SU-DHL-6 (cell line): Measurements from ENCODE around the gene CACNG5.

Source experiments
- H2AFZ ChIP-seq: fragments of 200-600 bp; sonication (generic); 2 replicates; pipeline ENCODE4 v1.6.1; 2014; ENCODE audit warnings: low read depth, mild to moderate bottlenecking, moderate library complexity, mixed read lengths, antibody characterized with exemption, low read length; ENCODE audit not compliant: severe bottlenecking
- H3F3A ChIP-seq: fragments of 200-600 bp; shearing (Covaris generic); 2 replicates; pipeline ENCODE4 v1.6.0; 2016; ENCODE audit warnings: antibody characterized with exemption, mild to moderate bottlenecking; ENCODE audit not compliant: insufficient read depth
- H3K27ac ChIP-seq: fragments of 200-600 bp; sonication (generic); 2 replicates; pipeline ENCODE4 v1.5.1; 2016; ENCODE audit warnings: low read depth, mild to moderate bottlenecking, low read length, moderate library complexity, mixed read lengths
- H3K27me3 ChIP-seq: fragments of 200-600 bp; sonication (generic), shearing (Covaris generic); 2 replicates; pipeline ENCODE4 v1.6.0; 2014; ENCODE audit warnings: mild to moderate bottlenecking, low read length
- H3K36me3 ChIP-seq: fragments of 200-600 bp; sonication (generic); 2 replicates; pipeline ENCODE4 v1.6.1; 2014; ENCODE audit warnings: mild to moderate bottlenecking, low read length, mixed read lengths
- H3K4me2 ChIP-seq: fragments of 300-600, 200-600 bp; shearing (Covaris generic), sonication (generic); 2 replicates; pipeline ENCODE4 v1.6.0; 2014; ENCODE audit warnings: low read length, low read depth, mild to moderate bottlenecking; ENCODE audit not compliant: poor library complexity, severe bottlenecking
- H3K4me3 ChIP-seq: fragments of 200-600 bp; sonication (generic); 2 replicates; pipeline ENCODE4 v1.5.1; 2014; ENCODE audit warnings: antibody characterized with exemption, low read length, mild to moderate bottlenecking, mixed read lengths; ENCODE audit not compliant: insufficient read depth, poor library complexity, severe bottlenecking
- H3K79me2 ChIP-seq: fragments of 200-600 bp; sonication (generic); 2 replicates; pipeline ENCODE4 v1.6.1; 2014; ENCODE audit warnings: mild to moderate bottlenecking, low read length, moderate library complexity; ENCODE audit not compliant: insufficient read depth
- H3K9ac ChIP-seq: fragments of 200-600 bp; sonication (generic); 2 replicates; pipeline ENCODE4 v1.7.0; 2014; ENCODE audit warnings: mild to moderate bottlenecking, low read length
- H3K9me2 ChIP-seq: fragments of 200-600 bp; sonication (generic); replicated peaks from 2 replicates; pipeline ENCODE4 v1.6.1; 2014; ENCODE audit warnings: low read length; ENCODE audit not compliant: insufficient read depth
- H3K9me3 ChIP-seq: fragments of 200-600 bp; sonication (generic); 2 replicates; pipeline ENCODE4 v1.6.1; 2014; ENCODE audit warnings: low read length, mixed read lengths; ENCODE audit not compliant: insufficient read depth
- H4K20me1 ChIP-seq: fragments of 200-600 bp; sonication (generic); 2 replicates; pipeline ENCODE4 v1.6.1; 2014; ENCODE audit warnings: low read depth, mild to moderate bottlenecking, antibody characterized with exemption, low read length, moderate library complexity, mixed read lengths
- CTCF ChIP-seq: fragments of 200-600 bp; sonication (generic); IDR thresholded peaks from one replicate; pipeline ENCODE4 v1.5.1; 2017; ENCODE audit warnings: antibody characterized with exemption, mild to moderate bottlenecking, low read length, moderate library complexity; ENCODE audit not compliant: insufficient read depth, poor library complexity, severe bottlenecking
- EZH2phosphoT487 ChIP-seq: fragments of 200-600 bp; sonication (generic), shearing (Covaris generic); conservative IDR thresholded peaks from 2 replicates; pipeline ENCODE4 v1.6.1; 2018; ENCODE audit warnings: mild to moderate bottlenecking, antibody characterized with exemption, low read length, moderate library complexity, mixed read lengths

CACNG5 gene

GRCh38 chr17:66929591-66929990 lies 94.7 kb downstream of the CACNG5 start:
- H2AFZ ChIP-seq, result no peak overlapping the region

DNA sequence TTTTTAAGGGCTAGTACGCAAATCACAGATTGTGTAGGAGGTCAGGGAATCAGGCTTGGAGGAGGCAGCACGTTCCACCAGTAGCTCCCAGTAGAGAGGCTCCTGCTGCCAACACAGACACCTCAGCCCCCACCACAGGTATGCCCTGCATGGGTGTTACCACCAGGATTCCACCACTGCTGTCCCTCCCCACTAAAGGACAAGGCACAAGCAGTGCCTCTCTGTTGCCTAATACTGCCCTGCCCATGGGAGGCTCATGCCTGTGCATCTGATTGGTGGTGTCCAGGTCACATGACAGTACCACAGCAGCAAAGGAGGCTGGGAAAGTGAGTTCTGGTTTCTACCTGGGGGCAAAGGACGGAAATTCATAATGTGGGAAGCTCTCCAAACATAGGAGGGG lies 96.0 kb downstream of the CACNG5 start:
- Histone ChIP-seq H3K4me3 (no peak overlapping the region), H2AFZ (no peak overlapping the region), H3K9me3 (0 out of 2 replicates have a peak, but pooled peaks cover under 1% of the 10 kb centered on the region)

More at GRCh38 chr17:66929591-66929990, 94.7 kb downstream of the CACNG5 start:
- H4K20me1 ChIP-seq, result no peaks in the 10 kb centered on the region
- no peak overlapping the region for H3K4me2 ChIP-seq
- H3K9me3 ChIP-seq, result no peaks in the 10 kb centered on the region
- H3K27ac ChIP-seq, result no peak overlapping the region
- H3K9me2 ChIP-seq, result no peaks in the 10 kb centered on the region
- no peaks in the 10 kb centered on the region for H3K27me3 ChIP-seq
- H3K79me2 ChIP-seq, result no peaks in the 10 kb centered on the region
- H3K9ac ChIP-seq, result no peak overlapping the region
- H3F3A ChIP-seq, result no peaks in the 10 kb centered on the region
- no peak overlapping the region for H3K4me3 ChIP-seq
- no peaks in the 10 kb centered on the region for H3K36me3 ChIP-seq
- TF ChIP-seq CTCF (no peak), EZH2phosphoT487 (no peak)

DNA sequence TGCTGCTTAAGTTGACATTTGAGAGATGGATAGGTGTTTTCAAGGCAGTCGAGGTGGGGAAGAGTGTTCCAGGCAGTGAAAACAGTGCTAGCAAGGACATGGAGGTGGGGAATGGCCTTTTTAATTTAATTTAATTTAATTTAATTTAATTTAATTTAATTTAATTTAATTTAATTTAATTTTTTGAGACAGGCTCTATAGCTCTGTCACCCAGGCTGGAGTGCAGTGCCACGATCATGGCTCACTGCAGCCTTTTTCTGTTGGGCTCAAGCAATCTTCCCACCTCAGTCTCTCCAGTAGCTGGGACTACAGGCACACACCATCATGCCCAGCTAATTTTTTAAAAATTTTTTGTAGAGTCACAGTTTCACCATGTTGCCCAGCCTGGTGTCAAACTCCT lies 97.4 kb downstream of the CACNG5 start:
- Histone ChIP-seq H3K79me2 (no peaks in the 10 kb centered on the region), H3F3A (no peaks in the 10 kb centered on the region), H3K27me3 (no peaks in the 10 kb centered on the region), H3K27ac (no peak overlapping the region), H2AFZ (no peak overlapping the region), H3K9me3 (peaks cover 7% of the 10 kb centered on the region; the same call in 1 of the 2 replicates), H4K20me1 (no peaks in the 10 kb centered on the region), H3K9me2 (no peaks in the 10 kb centered on the region), H3K9ac (no peak overlapping the region), H3K36me3 (no peaks in the 10 kb centered on the region), H3K4me3 (no peak overlapping the region), H3K4me2 (no peak overlapping the region)
- TF ChIP-seq EZH2phosphoT487 (no peak), CTCF (no peak)

More for the DNA sequence above, 96.0 kb downstream of the CACNG5 start:
- Histone ChIP-seq H3K27me3 (no peaks in the 10 kb centered on the region), H3K36me3 (no peaks in the 10 kb centered on the region), H3K4me2 (no peak overlapping the region), H4K20me1 (no peaks in the 10 kb centered on the region), H3F3A (no peaks in the 10 kb centered on the region), H3K79me2 (no peaks in the 10 kb centered on the region), H3K9me2 (no peaks in the 10 kb centered on the region), H3K9ac (no peak overlapping the region), H3K27ac (no peak overlapping the region)
- no peak for TF ChIP-seq CTCF
- TF ChIP-seq EZH2phosphoT487, result no peak
